ENCODE results near the gene AMN.

The AMN gene

DNA sequence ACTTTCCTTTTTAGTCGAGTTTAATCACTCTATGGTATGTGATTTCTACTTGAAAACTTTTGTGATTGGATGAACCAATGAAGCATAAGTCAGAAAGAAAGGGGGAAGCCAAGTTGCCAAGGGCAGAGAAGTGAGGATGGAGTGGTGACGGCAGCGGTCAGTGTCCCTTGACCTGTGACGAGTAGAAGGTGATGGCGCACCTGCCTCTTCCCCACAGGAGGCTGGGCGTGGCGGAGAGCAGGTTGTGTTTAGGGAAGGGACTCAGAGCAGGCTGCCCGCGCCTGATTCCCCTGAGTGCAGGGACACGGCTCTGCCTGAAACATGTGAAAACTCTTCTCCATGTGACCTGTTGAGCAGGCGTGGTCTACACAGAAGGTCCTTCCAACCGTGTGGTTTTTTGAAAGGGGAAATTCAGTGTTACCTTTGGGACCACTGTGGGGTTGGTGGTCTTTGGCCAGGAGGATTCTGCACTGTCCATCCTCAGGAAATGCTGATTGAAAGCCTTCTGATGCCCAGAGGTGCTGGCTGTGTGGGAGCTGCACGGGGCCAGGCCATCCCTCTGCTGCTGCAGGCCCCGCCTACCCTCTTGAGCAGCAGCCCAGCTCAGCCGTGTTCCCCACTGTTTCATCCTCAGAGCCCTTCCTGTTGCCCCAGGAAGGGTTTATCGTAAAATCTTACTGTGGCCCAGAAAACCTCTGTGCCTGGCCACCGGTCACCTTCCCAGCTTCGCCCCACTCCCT, 23.5 kb upstream of the AMN start:
- no peak for DNase-seq

DNA sequence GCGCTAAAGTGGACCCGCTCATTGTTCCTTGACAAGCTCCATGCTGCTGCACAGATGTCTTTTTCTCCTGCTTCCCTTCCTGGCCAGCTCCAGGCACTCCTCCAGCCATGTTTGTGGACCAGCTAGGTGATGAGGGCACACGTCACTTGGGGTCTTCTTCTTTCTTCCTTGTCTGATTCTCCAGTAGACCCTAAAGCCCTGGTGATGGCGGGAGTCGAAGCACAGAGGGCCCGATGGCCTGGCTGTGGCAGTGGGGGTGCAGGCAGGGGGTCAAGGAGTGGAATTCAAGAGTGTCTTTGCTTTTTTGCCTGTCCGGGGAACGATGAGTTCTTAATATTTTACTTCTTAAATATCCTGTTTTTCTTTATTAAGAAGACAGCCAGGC, 23.0 kb upstream of the AMN start:
- DNase-seq: no peak

DNA sequence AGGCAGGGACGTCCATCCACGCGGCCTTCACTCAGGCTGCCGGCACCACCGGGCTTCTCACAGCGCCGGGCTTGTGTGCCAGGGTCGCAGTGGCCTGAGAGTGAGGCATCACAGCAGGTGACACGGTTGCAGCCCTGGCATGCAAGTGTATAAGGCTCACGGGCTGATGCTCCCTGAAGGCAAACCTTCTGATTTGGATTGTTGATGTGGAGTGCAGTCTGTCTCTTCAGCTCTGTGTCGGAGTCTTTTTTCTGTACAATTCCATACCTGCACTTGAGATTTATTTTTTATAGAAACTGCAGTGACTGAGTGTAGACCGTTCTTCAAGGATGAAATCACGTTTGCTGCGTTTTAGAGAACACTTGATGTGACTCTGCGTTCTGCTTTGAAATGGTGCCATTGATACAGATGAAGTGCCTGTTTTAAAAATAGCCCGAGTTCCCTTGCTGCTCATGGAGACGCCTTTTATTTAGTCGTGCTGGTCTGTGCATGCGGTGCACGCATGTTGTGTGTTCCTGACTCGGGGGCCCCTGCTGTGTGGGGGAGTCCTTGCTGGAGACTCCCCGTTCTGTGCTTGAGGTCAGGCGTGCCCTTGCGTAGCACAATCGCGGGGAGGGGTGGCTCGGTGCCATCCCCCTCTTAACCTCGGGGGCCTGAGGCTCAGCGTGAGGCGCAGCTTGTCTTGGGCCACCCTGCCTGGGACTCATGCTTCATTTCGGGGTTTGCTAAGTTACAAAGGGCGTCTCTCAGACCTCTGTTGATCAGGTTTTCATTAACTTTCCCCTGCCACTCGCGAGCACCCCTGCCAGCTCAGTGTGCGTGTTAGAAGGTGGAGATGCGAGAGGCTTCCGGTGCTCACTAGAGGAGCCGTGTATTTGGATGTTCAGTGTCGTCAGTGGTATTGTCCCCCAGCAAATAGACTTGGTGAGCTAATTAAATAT, 21.6 kb upstream of the AMN start:
- no peak for DNase-seq

DNA sequence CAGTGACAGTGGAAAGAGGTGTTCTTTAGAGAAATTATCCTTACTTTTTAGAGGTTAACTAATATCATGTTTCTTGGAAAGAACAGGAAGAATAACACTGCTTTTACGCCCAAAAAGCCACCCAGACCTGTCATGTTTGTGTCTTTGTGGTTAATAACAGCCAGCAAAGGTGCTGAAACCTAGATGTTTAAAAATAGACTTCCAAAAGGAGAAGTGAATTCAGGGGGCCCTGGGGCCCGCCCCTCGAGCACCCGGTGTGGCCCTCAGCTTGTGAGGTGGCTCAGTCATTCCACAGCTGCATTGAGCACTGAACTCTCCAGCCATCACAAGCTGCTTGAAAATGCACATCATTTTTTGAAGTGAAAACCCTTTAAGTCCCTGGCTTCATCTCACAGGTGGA, 20.8 kb upstream of the AMN start:
- no peak for DNase-seq

DNA sequence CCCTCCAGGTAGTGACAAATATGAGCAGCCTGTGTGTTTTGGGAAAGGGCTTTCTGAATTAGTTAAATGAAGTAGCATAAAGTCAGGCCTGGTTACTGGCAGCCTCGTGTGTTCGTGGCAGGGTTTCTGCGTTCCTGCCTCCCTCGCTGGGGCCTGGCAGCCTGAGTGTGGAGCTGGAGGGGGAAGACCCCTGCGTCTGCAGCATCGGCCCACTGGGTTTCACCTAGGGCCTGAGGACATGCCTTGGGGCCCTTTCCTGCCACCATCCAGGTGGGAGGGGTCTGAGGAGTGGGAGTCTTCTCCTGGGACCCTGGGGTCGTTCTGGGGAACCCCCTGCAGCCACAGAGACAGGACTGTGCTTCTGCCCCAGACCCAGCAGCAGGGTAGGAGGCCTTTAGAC, 20.4 kb upstream of the AMN start:
- no peak for DNase-seq

GRCh38 chr14:102902523-102903247, 19.8 kb upstream of the AMN start:
- DNase-seq: no peak

- no peak for DNase-seq
Measured at GRCh38 chr14:102903248-102903888, 19.1 kb upstream of the AMN start.

- no peak for DNase-seq
Measured at GRCh38 chr14:102903889-102904512, 18.5 kb upstream of the AMN start.

DNA sequence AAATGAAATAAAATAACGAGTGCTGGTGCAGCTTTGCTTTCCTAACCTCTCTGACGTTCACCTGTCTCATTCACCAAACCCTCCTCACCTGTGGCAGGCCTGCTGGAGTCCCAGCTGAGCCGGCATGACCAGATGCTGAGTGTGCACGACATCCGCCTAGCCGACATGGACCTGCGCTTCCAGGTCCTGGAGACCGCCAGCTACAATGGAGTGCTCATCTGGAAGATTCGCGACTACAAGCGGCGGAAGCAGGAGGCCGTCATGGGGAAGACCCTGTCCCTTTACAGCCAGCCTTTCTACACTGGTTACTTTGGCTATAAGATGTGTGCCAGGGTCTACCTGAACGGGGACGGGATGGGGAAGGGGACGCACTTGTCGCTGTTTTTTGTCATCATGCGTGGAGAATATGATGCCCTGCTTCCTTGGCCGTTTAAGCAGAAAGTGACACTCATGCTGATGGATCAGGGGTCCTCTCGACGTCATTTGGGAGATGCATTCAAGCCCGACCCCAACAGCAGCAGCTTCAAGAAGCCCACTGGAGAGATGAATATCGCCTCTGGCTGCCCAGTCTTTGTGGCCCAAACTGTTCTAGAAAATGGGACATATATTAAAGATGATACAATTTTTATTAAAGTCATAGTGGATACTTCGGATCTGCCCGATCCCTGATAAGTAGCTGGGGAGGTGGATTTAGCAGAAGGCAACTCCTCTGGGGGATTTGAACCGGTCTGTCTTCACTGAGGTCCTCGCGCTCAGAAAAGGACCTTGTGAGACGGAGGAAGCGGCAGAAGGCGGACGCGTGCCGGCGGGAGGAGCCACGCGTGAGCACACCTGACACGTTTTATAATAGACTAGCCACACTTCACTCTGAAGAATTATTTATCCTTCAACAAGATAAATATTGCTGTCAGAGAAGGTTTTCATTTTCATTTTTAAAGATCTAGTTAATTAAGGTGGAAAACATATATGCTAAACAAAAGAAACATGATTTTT, 17.1 kb upstream of the AMN start:
- DNase-seq: no peak

DNA sequence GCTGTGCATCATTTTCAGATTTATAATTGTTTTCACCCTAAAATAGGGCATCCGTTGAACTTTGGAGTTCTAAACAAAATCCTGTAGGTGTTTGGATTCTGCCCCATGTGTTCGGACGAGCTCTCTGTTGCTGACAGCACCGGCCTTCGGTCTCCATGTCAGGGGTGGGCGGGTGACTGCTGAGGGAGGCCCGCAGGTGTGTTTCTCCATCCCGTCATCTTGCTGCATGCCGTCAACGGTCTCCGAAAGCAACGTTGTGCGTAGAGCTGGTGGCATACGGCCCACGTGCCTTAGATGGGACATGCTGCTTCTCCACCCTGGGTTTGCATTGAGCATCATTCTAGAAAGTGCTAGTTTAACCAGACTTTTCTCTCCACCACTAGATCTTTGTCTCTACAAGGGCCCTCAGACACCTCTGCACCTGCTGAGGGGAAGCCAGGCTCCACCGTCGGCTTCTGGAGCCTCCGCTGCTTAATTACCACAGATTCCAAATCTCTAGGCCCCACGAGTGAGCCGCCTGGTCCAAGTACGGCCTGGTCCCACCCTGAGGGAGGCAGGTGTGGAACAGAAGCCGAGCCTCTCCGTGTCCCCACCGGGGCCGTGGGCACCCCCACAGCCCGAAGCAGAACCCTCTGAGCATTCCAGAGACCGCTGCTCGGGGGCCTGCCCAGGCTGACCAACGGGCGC, 15.7 kb upstream of the AMN start:
- DNase-seq: no peak

DNA sequence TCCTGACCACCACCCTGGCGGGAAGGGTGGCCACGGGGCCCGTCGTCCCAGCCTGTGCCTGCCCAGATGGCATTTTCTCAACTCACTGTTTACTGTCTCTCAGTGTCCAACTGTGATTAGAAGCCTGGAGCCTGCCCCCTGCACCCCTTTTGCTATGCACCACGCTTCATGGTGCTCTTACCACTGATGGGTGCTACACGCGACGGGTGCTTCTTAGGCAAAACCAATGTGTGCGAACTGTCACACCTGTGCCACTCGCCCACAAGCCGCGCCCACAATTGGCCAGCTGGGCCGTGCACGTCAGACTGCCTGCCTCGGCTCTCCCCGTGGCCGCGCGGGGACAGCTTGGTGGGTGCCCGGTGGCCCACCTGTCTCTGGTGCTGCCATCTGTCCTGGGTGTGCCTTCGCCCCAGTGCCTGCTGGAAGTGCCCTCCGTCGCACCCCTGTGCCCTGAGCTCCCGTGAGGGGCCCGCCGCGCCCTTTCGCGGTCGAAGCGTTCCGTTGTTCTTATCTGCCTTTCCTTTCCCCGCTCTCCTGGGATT, 15.1 kb upstream of the AMN start:
- no peak for DNase-seq

DNA sequence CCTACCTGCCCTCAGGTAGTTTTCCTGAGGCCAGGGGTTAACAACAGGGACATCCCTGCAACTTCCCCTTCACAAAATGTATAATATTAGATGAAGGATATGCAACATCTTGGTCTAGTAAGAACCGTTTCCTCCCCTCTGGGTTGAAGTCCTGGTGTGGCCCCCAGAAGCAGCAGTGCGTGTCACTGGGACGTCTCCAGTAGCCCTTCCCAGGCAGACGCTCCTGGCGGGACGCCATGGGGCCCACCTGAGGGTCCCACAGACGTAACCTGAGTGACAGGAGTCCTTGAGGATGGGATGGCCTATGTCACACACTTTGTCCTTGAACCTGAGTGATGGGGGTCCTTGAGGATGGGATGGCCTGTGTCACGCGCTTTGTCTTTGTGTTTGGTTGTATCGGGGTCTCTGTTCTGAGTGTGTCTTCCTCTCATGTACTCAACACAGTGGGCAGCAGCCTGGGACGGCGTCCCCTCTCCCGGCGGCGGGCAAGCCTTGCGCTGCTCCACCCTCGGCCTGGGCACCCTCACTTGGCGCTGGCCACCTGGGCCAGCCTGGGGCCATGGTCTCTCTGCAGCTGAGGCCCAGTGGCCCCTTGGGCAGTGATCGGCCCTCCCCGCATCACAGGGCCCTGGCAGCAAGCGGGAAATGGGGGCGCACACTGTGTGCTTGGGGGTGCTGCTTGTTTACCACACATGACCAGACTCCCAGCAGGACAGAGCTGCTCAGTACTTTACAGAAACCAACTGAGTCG, 14.3 kb upstream of the AMN start:
- DNase-seq: no peak

DNA sequence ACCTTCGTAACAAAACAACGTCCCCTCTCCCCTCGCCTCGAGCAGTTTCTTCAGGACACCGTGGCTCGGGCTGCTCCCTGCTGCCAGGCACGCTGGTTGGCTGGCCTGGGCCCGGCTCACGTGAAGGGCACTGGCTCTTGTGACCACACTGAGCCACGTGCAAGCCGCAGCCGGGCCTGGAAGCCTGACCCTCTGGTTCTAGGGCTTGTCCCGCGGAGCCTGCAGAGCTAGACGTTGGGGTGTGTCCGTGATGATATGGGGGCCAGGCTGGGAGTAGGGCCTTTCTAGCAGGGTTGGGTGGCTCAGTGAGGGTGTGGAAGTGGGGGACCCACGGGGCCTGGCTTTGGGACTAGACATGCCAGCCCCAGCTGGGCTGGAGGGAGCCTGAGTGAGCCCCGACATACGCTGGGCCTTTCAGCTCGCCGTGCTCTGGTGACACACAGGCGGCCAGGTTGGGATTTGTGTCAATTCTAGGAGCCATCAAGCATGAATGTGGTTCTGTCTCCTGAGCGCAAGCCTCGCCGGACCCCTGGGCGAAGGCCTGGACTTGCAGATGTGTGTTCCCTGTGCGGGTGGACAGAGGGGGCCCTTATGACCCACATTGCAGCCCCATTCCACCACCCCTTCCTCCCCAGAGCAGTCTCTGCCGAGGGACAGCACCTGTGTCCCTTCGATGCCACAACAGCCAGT, 13.6 kb upstream of the AMN start:
- DNase-seq: no peak

DNA sequence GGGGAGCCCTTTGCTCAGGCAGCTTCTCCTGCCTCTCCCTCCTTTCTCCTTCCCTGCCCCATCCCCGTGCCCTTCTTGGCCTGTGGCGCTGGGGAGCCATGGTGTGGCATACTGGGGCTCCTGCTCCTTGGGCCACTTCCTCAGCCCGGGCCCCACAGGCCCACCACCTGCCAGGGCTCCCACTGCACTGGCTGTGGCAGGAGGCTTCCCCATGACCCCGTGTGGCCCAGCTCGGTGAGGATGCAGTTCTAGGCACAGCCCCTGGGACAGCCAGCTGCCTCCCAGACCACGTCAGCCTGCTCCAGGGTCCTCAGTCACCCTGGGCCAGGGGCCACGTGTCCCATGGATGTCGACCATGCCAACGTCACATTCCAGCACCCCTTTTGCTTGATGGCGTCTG, 13.0 kb upstream of the AMN start:
- no peak for DNase-seq

GRCh38 chr14:102909911-102910310, 12.6 kb upstream of the AMN start:
- DNase-seq: no peak

DNA sequence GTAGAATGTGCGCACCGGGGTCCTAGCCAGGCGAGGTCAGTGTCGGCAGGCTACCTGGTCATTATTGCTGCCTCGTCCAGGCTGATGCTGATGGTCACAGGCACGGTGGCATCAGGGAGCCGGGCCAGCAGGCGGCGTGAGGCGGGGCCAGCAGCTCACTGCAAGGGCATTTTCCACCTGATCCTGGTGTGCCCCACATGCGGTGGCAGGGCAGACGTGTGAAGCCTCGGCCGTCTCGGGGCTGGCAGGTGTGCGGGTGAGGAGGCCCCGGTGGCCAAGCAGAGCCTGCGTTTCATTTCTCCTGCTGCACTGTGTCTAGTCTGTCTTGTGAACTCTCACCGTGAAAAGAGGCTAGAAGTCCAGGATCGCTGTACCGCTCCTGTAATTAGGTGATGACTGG, 12.0 kb upstream of the AMN start:
- DNase-seq: no peak

DNA sequence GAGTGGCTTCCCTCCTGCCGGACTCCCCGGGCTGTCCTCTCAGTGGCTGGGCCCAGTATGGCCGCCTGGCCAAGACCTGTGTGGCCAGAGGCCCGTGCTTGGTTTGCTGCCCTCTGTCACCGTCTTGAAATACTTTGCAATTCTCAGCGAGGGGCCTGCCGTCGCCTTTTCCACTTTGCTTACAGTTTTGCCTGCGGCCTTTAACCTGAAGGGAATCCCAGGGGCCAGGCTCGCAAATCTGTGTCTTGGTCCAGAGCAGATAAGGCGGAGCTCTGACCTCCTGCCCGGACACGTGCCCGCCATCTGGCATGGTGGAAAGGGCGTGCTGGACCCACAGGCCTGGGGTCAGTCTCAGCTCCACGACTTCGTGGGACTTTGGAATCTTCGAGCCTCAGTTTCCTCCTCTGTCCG, 10.9 kb upstream of the AMN start:
- no peak for DNase-seq
